Measurements from ENCODE around the gene BATF2.
"Not testable (repeated sequence)": the region's sequence is repeated elsewhere in the genome, so short reads cannot be mapped to it uniquely, and the experiment has no call there.

The BATF2 gene, protein sequence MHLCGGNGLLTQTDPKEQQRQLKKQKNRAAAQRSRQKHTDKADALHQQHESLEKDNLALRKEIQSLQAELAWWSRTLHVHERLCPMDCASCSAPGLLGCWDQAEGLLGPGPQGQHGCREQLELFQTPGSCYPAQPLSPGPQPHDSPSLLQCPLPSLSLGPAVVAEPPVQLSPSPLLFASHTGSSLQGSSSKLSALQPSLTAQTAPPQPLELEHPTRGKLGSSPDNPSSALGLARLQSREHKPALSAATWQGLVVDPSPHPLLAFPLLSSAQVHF

DNA sequence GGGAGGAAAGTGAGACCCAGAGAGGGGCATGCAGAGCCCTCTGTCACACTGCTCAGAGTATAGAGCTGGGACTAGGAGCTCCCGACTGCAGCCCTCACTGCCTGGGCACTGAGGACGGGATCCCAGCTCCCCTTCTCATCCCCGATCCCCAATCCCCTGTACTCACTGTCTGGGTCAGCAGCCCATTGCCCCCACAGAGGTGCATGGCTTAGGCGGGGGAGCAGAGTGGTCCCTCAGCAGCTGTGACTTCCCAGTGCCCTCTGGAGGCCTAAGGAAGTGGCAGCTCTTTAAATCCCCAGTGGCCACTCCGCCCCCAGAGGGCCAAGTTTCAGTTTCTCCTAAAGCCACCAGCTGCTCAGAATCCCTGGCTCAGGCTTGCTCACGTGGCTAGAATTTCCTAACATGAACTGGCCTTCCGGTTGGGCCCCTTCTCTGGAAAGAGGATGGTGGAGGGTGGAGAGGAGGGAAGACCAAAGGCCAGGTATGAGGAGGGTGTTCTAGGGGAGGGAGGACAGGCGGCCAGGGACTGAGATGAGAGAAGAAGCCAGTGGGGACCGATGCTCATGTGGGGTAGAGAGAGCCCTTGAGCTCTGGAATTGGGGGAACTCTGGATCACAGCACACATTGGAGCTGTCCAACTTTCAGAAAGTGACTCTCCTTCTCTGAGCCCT lies at the start of gene BATF2:
TSS of gene BATF2 (minus strand) at position 262 of the 671 bp plus-strand sequence. CDS start at position 205, 57 bp downstream.
- no peak for DNase-seq (ENCODE audit: low read depth, low spot score)

DNA sequence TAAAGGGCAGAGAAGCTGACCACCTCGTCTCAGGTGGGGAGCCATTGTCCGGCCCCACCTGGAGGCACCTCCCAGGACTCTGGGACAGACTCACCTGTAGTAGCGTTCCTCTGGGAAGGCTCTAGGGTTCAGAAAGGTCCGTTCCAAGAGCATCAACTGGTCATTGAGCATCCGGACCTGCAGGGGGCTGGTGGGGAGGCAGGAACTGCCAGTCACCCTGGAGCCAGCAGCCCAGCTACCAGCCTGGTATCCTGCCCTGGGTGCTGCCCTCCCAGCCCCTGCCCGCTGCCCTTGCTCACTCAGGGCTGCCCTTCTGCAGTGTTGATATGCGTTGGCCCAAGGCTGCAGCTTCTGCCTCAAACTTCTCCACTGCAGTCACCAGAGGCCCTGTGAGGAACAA lies 49.0 kb upstream of the BATF2 start:
- DNase-seq (ENCODE audit: low read depth, low spot score), result no peak

DNA sequence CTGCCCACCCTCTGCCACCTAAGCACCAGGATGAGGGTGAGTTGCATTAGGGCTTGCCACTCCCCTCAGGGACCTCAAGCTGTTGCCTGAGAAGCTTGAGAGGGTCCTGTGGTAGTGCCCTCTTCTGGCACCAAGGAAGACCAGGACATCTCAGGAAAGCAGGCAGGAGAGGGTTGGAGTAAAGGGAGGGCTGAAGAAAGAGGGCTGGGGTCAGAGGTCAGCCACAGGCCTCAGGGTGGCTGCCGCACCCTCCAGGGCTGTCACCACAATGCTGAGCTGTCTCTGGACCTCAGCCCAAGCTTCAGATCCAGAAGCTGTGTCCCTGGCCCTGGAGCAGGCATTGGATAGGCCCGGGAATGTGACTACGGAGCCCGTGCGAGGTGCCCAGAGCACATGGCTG lies 48.3 kb upstream of the BATF2 start:
- DNase-seq (ENCODE audit: low read depth, low spot score), result no peak

DNA sequence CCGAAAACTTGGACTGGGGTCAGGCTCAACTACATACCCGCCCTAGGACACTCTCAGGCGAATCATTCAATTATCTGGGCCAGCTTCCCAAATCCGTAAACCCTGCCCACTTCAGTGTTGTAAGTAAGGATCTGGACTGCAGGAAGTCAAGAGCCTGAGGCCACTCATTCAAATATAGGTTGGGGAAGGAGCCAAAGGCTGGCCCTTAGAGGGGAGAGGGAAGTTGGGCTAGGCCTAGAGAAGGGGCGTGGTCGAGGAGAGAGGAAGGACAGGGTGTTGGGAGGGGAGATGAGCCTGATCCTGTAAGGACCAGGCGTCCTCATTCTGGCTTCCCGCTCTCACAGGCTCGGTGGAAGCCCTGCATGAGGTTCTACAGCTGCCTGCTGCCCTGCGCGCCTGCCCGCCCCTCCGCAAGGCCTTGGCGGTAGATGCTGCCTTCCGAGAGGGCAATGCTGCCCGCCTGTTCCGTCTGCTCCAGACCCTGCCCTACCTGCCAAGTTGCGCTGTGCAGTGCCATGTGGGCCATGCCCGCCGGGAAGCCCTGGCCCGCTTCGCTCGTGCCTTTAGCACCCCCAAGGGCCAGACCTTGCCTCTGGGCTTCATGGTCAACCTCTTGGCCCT lies 47.2 kb upstream of the BATF2 start:
- DNase-seq (ENCODE audit: low read depth, low spot score), result no peak

DNA sequence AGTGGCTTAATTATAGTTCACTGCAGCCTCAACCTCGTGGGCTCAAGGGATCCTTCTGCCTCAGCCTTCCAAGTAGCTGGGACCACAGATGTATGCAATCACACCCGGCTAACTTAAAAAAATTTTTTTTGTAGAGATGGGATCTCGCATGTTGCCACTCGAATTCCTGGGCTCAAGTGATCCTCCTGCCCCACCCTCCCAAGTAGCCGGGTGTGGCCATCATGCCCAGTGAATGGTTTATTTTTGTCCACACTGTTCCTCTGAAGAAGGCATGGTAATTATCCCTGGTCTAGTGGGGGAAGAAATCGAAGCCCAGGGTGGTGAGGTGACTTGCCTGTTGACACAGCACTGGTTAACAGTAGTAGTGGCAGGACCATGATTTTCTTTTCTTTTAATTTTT lies 46.1 kb upstream of the BATF2 start:
- no peak for DNase-seq (ENCODE audit: low read depth, low spot score)

DNA sequence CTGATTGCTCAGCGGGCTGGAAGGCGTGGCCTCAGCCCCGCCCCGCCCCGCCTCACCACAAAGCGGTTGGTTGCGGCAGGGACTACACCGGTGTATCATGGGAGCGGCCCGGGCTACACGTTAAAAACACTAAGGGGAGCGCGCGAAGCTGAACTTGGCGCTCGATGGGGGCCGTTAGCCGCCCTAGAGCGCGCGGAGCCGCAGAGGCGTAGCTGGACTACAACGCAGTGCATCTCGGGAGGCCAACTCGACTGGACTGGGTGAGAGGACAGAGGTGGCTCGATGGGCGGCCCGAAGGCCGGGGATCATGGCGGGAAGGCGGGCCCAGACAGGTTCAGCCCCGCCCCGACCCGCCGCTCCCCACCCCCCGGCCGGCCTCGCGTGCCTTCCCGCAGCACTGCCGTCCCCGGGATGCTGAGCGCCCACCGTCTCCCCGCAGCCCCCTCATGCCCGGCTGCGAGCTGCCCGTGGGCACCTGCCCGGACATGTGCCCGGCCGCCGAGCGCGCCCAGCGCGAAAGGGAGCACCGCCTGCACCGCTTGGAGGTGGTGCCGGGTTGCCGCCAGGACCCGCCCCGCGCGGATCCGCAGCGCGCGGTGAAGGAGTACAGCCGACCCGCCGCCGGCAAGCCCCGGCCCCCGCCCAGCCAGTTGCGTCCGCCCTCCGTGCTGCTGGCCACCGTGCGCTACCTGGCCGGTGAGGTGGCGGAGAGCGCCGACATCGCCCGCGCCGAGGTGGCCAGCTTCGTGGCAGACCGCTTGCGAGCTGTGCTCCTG lies 44.3 kb upstream of the BATF2 start, which contains the start of gene SAC3D1:
TSS of gene SAC3D1 (plus strand) at position 364 of the 776 bp plus-strand sequence. CDS start at position 447, 83 bp downstream.
- DNase-seq (ENCODE audit: low read depth, low spot score), result peak; percentile 81

DNA sequence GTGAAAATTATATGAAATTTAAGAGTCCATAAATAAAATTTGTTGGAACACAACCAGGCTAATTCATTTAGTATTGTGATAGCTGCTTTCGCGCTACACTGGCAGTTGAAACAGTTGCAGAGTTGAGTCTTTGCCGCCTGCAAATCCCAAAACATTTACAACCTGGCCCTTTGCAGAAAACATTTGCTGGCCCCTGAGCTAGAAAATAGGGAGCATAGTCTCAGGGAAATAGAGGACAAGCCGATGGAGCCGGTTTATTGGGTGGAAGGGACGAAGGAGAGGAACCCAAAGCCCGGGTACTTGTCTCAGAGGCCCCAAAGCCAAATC lies 43.7 kb upstream of the BATF2 start:
- DNase-seq (ENCODE audit: low read depth, low spot score), result no peak

DNA sequence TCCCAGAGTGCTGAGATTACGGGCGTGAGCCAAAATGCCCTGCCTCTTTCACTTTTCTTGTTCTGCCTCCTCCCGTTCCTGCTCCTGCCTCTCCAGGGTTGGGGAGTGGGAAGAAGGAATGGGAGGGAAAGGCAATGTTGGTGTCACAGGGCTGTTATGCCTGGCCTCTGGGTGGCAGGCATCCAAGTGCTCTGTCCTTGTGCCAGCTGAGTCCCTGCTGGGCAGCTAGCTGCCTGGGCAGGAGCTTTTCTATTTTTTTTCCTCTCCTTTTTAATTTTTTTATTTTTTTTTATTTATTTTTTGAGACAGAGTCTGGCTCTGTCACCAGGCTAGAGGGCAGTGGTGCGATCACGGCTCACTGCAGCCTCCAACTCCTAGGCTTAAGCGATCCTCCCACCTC lies 40.2 kb upstream of the BATF2 start:
- no peak for DNase-seq (ENCODE audit: low read depth, low spot score)

DNA sequence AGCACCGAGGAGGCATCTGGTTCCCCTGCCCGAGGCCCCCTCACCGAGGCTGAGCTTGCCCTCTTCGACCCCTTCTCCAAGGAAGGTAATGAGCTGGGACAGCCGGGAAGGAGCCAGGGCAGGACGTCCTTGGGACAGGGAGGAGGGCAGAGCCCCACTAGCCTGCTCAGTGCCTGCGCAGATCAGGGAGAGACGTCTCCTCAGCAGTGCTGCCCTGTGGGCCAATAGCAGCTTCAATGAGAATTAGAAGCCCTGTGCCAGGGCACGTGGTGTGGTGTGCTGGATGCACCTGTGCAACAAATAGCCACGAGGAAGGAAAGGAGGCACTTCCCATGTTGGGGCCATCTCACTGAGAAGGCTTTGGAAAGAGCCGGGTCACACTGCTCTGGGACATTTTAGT lies 38.8 kb upstream of the BATF2 start:
- no peak for DNase-seq (ENCODE audit: low read depth, low spot score)

DNA sequence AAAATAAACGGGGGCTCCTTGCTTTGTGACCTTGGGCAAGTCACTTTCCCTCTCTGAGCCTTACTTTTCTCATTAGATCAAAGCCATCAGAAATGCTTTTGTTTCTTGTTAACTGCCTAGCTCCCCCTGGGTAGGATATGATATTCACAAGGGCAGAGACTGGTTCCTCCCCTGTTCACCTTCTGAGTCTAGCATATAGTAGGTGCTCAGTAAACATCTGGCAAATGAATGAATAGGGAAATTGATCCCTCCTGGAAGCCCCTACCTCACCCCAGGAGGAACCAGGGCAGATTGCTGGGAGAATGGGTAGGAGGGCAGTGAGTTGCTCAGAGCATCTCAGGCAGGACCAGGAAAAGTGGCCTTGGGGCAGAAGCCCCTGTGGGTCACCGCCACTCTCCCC lies 37.7 kb upstream of the BATF2 start:
- DNase-seq (ENCODE audit: low read depth, low spot score), result no peak

DNA sequence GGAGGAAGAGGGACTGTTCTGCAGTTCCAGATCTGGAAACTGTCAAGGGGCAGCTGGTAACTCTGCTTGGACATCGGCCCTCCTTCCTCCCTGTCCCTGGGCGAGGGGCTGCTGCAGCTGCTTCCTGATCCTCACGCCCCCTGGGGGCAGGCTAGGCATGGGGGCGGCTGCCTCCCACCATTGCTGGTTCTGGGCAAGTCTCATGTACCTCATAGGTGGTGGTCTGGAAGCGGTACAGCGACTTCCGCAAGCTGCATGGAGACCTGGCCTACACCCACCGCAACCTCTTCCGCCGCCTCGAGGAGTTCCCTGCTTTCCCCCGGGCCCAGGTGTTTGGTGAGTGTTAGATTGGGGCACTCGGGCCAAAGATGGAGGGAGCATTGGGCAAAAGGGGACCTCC lies 35.4 kb upstream of the BATF2 start:
- no peak for DNase-seq (ENCODE audit: low read depth, low spot score)

DNA sequence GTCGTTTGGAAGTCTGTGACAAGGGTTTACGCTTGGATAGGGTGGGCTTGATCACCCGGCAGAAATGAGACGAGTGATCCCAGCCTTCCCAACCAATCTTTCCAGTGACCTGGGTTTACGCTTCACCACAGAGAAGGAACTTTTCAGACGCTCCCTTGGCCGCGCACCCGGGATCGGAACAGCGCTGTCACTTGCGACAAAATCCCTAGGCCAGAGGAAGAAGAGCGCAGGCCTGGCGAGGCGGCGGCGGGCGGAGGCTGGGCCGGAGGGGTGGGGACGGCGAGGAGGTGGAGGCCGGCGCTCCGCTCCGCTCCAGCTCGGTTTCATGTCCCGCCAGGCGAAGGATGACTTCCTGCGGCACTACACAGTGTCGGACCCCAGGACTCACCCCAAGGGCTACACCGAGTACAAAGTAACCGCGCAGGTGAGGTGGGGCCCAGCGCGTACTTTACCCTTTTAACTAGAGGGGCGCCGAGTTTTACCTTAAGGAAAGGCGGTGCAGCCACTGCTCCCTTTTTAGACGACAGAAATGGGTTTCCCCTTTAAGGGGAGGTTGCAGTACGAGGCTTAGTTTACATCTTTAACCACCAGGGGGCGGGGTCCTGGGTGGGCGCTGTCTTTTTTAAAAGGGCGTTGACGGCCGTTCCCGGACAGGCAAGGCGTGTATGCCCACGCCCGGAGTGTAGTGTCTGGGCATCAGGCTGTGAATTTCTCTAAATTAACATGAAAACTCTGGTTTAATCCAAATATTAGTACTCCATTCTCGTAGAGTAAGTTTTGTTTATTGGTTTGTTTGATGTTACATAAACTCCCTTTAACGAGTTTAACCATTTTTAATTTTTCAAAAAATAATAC lies 30.7 kb upstream of the BATF2 start, which contains the start of gene SNX15:
TSS of gene SNX15 (plus strand) at position 227 of the 855 bp plus-strand sequence. CDS start at position 326, 99 bp downstream.
- DNase-seq (ENCODE audit: low read depth, low spot score), result peak; percentile 88

DNA sequence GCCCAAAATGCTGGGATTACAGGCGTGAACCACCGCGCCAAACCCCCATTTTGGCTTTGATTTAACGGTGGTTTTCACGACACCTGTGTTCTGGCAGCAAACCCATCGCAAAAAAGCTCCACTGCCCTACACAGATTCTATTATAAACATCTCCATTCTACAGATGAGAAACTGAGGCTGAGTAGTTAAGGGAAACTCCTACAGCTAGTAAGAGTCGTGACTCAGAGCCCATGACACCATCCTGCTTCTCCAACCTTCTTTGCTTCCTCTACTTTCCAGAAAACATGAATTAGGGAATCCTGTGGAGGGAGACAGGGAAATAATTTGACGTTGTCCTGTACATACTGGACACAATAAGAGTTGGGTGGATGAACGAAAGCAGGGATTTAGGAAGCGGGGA lies 30.0 kb upstream of the BATF2 start:
- DNase-seq (ENCODE audit: low read depth, low spot score), result no peak

DNA sequence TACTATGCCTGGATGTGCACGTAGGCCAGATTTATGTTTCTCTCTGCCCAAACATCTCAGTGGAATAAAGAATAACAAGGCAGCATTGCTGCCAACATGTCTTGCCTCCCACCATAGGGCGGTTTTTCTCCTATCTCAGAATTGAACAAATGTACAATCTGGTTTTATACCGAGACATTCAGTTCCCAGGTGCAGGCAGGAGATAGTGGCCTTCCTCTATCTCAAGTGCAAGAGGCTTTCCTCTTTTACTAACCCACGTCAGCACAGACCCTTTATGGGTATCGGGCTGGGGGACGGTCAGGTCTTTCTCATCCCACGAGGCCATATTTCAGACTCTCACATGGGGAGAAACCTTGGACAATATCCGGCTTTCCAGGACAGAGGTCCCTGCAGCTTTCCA lies 26.7 kb upstream of the BATF2 start:
- DNase-seq (ENCODE audit: low read depth, low spot score), result not testable (repeated sequence)

DNA sequence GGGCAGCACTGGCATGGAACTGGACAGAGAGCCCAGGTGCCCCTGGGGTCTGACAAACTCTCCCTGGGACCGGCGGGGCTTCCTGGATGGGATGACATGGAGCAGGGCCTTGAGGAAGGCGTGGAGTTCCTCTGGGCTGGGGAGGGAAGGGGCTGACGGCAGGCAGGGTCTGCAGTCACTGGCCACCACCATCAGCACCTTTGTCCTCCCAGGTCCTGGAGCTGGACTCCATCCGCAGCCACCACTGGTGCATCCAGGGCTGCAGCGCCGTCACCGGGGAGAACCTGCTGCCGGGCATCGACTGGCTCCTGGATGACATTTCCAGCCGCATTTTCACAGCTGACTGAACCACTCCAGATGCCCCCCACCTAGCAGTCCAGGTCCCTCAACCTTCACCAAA lies 24.7 kb upstream of the BATF2 start:
- no peak for DNase-seq (ENCODE audit: low read depth, low spot score)

DNA sequence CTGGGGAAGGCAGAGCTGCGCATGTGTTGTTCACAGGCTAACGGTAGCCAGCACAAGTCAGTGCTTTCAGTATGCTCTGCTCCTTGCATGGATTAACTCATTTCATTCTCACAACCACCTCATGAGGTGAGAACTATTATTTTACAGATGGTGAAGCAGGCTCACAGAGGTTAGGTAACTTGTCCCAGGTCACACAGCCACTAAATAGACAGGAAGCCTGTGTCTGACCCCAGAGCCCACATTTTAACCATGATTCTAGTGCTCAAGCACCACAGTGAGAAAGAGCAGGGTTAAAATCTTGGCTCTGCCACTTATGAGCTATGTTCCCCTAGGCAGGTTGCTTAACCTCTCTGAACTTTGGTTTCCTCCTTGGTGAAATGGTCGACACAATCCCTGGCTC lies 24.2 kb upstream of the BATF2 start:
- DNase-seq (ENCODE audit: low read depth, low spot score), result no peak

DNA sequence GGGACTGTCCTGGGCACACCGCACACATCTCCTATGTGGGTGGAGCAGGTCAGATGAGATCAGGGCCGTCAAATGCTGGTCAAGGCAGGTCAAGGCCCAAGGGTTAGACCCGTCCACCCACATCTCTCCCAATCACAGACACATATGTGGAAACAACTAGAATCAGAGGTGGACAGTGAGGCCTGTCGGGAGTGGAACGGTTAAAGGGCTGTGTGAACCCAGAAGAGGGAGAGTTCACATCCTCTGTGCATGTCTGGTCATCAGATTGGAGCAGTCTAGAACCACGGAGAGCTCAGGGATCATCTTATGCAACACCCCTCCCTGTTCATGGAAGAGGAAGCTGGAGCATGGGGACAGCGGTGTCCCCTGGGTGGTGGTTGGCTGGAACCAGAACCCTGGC lies 23.1 kb upstream of the BATF2 start:
- DNase-seq (ENCODE audit: low read depth, low spot score), result no peak

DNA sequence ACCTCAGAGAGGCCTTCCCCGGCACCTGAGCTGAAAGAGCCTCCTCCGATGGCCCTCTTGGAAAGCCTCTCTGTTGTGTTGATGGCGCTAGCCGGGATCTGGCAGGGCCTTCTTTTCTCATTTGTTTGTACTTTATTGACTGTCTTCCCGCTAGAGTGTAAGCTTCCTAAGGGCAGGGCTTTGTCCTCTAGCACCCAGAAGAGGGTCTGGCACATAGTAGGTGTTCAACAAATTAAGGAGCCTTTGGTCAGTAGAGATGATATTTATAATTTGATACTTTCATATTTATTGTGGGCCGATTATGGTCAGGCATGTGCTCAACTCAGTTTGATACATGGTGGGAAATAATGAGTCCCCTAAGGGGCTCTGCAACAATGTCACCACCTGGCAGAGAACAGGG lies 21.2 kb upstream of the BATF2 start:
- DNase-seq (ENCODE audit: low read depth, low spot score), result no peak

DNA sequence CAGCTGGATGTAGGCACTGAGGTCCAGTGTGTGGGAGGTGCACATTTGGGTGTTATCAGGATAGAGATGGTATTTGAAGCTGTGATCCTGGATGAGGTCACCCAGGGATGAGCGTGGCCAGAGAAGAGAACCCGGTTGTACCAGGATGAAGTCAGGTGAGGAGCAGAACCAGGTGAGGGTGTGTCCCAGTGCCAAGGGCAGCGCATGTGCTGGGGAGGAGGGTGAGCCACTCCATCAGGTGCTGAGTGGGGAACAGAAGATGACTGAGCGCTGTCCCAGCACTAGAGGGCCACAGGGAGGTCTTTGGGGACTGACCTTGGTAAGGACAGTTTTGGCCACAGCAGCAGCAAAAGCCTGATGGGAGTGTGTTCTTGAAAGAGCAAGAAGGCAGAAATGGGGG lies 19.9 kb upstream of the BATF2 start:
- DNase-seq (ENCODE audit: low read depth, low spot score), result no peak

DNA sequence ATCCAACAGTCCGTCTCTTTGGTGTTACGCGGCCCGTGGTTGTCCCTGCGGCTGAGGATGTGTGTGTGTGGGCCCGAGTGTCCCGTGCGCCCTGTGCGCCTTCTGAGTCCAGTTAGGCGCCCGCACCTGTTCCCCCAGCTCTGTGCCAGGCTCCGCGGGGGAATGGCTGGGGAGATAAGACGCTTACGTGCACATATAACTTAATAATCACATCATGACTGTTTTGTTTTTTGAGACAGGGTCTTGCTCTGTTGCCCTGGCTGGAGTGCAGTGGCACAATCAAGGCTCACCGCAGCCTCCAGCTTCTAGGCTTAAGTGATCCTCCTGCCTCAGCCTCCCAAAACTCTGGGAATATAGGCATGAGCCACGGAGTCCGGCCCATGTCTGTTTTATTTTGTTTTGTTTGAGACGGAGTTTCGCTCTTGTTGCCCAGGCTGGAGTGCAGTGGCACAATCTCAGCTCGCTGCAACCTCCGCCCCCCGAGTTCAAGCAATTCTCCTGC lies 18.0 kb upstream of the BATF2 start:
- no peak for DNase-seq (ENCODE audit: low read depth, low spot score)
